ENCODE measurements around the gene EPS8L2. TPM values are rescaled to one million over a fixed set of nuclear protein-coding genes. Genes with fewer than 3 reads are reported as not detected.
A peak's percentile ranks its signal among the peaks of the same experiment; 100 is the strongest.

The EPS8L2 gene
- total and polyA plus RNA-seq, 2 of the 13 experiments (the other 11 are each of a cell fraction or from before 2014, with no cell fraction given): 89.3 to 416 TPM

GRCh38 chr11:747158-748006 is 41.4 kb downstream of the EPS8L2 start, which contains the start of gene TALDO1:
Gene TALDO1, plus strand, starts transcription at chr11:747464. Its CDS starts 18 bp downstream, at chr11:747482.
- Histone ChIP-seq H3K36me3 (replicated peaks in 1 of 2; ENCODE audit: control insufficient read depth in 1 of 2, insufficient read depth in 2 of 2, low read length in 2 of 2) (peaks cover 0 to 1% of the 10 kb centered on the region in 2 experiments; a peak in 2 of 5 replicates), H3K9me3 (ENCODE audit: low read length) (no peaks in the 10 kb centered on the region), H4K20me1 (ENCODE audit: insufficient read depth, low read length) (peaks cover 5% of the 10 kb centered on the region; the same call in 1 of the 2 replicates), H3K79me2 (ENCODE audit: insufficient read depth, low read length) (peaks cover 44% of the 10 kb centered on the region), H3K9ac (ENCODE audit: insufficient read depth, low read depth, low read length) (peak within 1 kb of the TSS; percentile 88), H3K4me2 (ENCODE audit: low read depth, low read length) (peak within 1 kb of the TSS; percentile 82), H3K27ac (ENCODE audit: extremely low read length, insufficient read depth, low read length) (peak within 1 kb of the TSS; percentile 73), H3K4me1 (ENCODE audit: insufficient read depth, low read length) (peaks cover 37% of the 10 kb centered on the region), H3K4me3 (replicated peaks in 1 of 3; ENCODE audit: insufficient read depth in 1 of 3, low read depth in 2 of 3, low read length in 3 of 3) (peak within 1 kb of the TSS; percentile 80 to 95 (median 85)), H2AFZ (ENCODE audit: low read length) (no peak within 1 kb of the TSS), H3K27me3 (ENCODE audit: control insufficient read depth in 1 of 2, insufficient read depth in 2 of 2, low read length in 2 of 2) (no peaks in the 10 kb centered on the region; a peak in 1 of 5 replicates)
- in situ Hi-C loops (cut with HindIII; ENCODE audit: extremely low pct_ligation_motif_present, low pct_unique_long_range_greater_than_20kb) (no loop called here), intact Hi-C loops (cut with micrococcal nuclease; ENCODE audit: unreplicated experiment) (no loop called here)
- FAIRE-seq: no peak
- peak; percentile 76 for DNase-seq (ENCODE audit: low spot score)
- ChIA-PET POLR2A (interaction anchor here (0.5 to 3.6 kb wide), 13 partner anchors 9 to 163 kb away, joined by 3 to 33 read pairs (median 4); partner anchors contain the start of genes EPS8L2, GATD1, RPLP2 and TMEM80), CTCF (ENCODE audit: low intra/inter-chr PET ratio, low total read pairs) (interaction anchor here (1.9 kb wide), 1 partner anchor 19 kb away, joined by 7 read pairs; no protein-coding TSS in a partner anchor)
- BruUV-seq (replicated peaks): no TSS peak
- WGBS (ENCODE audit: low lambda C conversion rate): 0% methylated on average over 22 of the region's 112 CpGs
- ATAC-seq: peak; percentile 95
- TF ChIP-seq ZNF605 (CRISPR knock-in tag; IDR thresholded peaks at IDR 0.05) (no peak), SATB2 (CRISPR knock-in tag; IDR thresholded peaks at IDR 0.05) (no peak), DNMT1 (CRISPR knock-in tag; IDR thresholded peaks at IDR 0.05) (peak; percentile 41; the same call in 1 of the 2 replicates), ZSCAN25 (CRISPR knock-in tag; IDR thresholded peaks at IDR 0.05) (peak; percentile 76; the same call in 1 of the 2 replicates), ZNF557 (CRISPR knock-in tag; IDR thresholded peaks at IDR 0.05) (no peak), ATF4 (CRISPR knock-in tag; IDR thresholded peaks at IDR 0.05) (no peak), ZNF639 (CRISPR knock-in tag; conservative IDR thresholded peaks at IDR 0.05) (no peak), ZNF274 (CRISPR knock-in tag; IDR thresholded peaks at IDR 0.05) (0 out of 2 replicates have a peak, but pooled peaks have one; percentile 58), ZBTB7B (CRISPR knock-in tag; IDR thresholded peaks at IDR 0.05) (no peak; the same call in 1 of the 2 replicates), CBX5 (CRISPR knock-in tag; IDR thresholded peaks at IDR 0.05; ENCODE audit: borderline replicate concordance) (no peak), ATF1 (CRISPR knock-in tag; IDR thresholded peaks at IDR 0.05) (no peak), PITX1 (CRISPR knock-in tag; IDR thresholded peaks at IDR 0.05) (no peak), ZNF724P (CRISPR knock-in tag; IDR thresholded peaks at IDR 0.05; ENCODE audit: borderline replicate concordance) (peak; percentile 73), MZF1 (CRISPR knock-in tag; IDR thresholded peaks at IDR 0.05; ENCODE audit: borderline replicate concordance) (no peak), MTERF4 (CRISPR knock-in tag; IDR thresholded peaks at IDR 0.05) (peak; percentile 44; the same call in 1 of the 2 replicates), RBM39 (IDR thresholded peaks at IDR 0.05; ENCODE audit: low read depth, low read length, poor library complexity, severe bottlenecking) (no peak), ZBTB42 (CRISPR knock-in tag; IDR thresholded peaks at IDR 0.05) (peak; percentile 71; the same call in 1 of the 2 replicates), SOX13 (IDR thresholded peaks at IDR 0.05) (no peak), SOX13 (CRISPR knock-in tag; conservative IDR thresholded peaks at IDR 0.05 in 1 of 2, IDR thresholded peaks at IDR 0.05 in 1 of 2) (no peak), TP53 (CRISPR knock-in tag; conservative IDR thresholded peaks at IDR 0.05) (no peak), ZNF180 (CRISPR knock-in tag; IDR thresholded peaks at IDR 0.05; ENCODE audit: borderline replicate concordance, low read depth) (no peak), WIZ (CRISPR knock-in tag; IDR thresholded peaks at IDR 0.05) (no peak)

All from HepG2 (cell line).